DND-41 (cell line): Measurements from ENCODE around the gene ADAMTS8.

Experiments used
- CTCF ChIP-seq: IDR thresholded peaks from 2 replicates; pipeline ENCODE4 v1.5.1; 2012; ENCODE audit warnings: borderline replicate concordance, low read length, moderate library complexity, mild to moderate bottlenecking; ENCODE audit not compliant: poor library complexity, severe bottlenecking; ENCODE audit errors: extremely low read depth
- EZH2 ChIP-seq: IDR thresholded peaks from 3 replicates; pipeline ENCODE4 v1.6.1; 2012; ENCODE audit warnings: borderline replicate concordance, low read depth, mild to moderate bottlenecking, moderate library complexity, low read length, inconsistent platforms; ENCODE audit not compliant: severe bottlenecking

GRCh38 chr11:130415731-130416529, 12.5 kb downstream of the ADAMTS8 start:
- TF ChIP-seq CTCF (no peak), EZH2 (no peak)
